ENCODE measurements around the gene REEP1. TPM values are rescaled to one million over a fixed set of nuclear protein-coding genes. Genes with fewer than 3 reads are reported as not detected.

REEP1 gene
- total RNA-seq, 1 donor from 2014 or later, result 0.62 TPM

- no peak for DNase-seq (ENCODE audit: low spot score)
- Mint-ChIP-seq H3K4me1 (ENCODE audit: unreplicated experiment) (peaks cover 27% of the 10 kb centered on the region), H3K27me3 (ENCODE audit: unreplicated experiment) (peaks cover 9% of the 10 kb centered on the region), H3K9me3 (ENCODE audit: unreplicated experiment) (no peaks in the 10 kb centered on the region), H3K36me3 (ENCODE audit: low read depth, unreplicated experiment) (no peaks in the 10 kb centered on the region), H3K27ac (ENCODE audit: unreplicated experiment) (no peak overlapping the region), H3K4me3 (ENCODE audit: unreplicated experiment) (no peak overlapping the region)
- TF ChIP-seq CTCF (IDR thresholded peaks at IDR 0.05; ENCODE audit: unreplicated experiment), result no peak
Measured at GRCh38 chr2:86235196-86235980, 102.0 kb downstream of the REEP1 start.

GRCh38 chr2:86234563-86235131 lies 102.8 kb downstream of the REEP1 start:
- H3K27me3 Mint-ChIP-seq (ENCODE audit: unreplicated experiment), result peaks cover 5% of the 10 kb centered on the region
- no peak for DNase-seq (ENCODE audit: low spot score)
- TF ChIP-seq CTCF (IDR thresholded peaks at IDR 0.05; ENCODE audit: unreplicated experiment), result no peak
- no peak overlapping the region for H3K27ac Mint-ChIP-seq (ENCODE audit: unreplicated experiment)
- H3K4me1 Mint-ChIP-seq (ENCODE audit: unreplicated experiment), result peaks cover 20% of the 10 kb centered on the region
- no peaks in the 10 kb centered on the region for H3K9me3 Mint-ChIP-seq (ENCODE audit: unreplicated experiment)
- H3K4me3 Mint-ChIP-seq (ENCODE audit: unreplicated experiment), result no peak overlapping the region
- H3K36me3 Mint-ChIP-seq (ENCODE audit: low read depth, unreplicated experiment), result no peaks in the 10 kb centered on the region

- Mint-ChIP-seq H3K4me3 (ENCODE audit: unreplicated experiment) (no peak overlapping the region), H3K27ac (ENCODE audit: unreplicated experiment) (no peak overlapping the region), H3K9me3 (ENCODE audit: unreplicated experiment) (no peaks in the 10 kb centered on the region), H3K36me3 (ENCODE audit: low read depth, unreplicated experiment) (no peaks in the 10 kb centered on the region), H3K4me1 (ENCODE audit: unreplicated experiment) (peaks cover 8% of the 10 kb centered on the region), H3K27me3 (ENCODE audit: unreplicated experiment) (peaks cover 7% of the 10 kb centered on the region)
- DNase-seq (ENCODE audit: low spot score), result no peak
- TF ChIP-seq CTCF (IDR thresholded peaks at IDR 0.05; ENCODE audit: unreplicated experiment), result no peak
Measured at GRCh38 chr2:86233436-86233835, 104.0 kb downstream of the REEP1 start.

- TF ChIP-seq CTCF (IDR thresholded peaks at IDR 0.05; ENCODE audit: unreplicated experiment), result no peak
- no peak for DNase-seq (ENCODE audit: low spot score)
- H3K27me3 Mint-ChIP-seq (ENCODE audit: unreplicated experiment), result peaks cover 7% of the 10 kb centered on the region
Measured at GRCh38 chr2:86232910-86233309, 104.5 kb downstream of the REEP1 start.

GRCh38 chr2:86232373-86232784 lies 105.0 kb downstream of the REEP1 start:
- no peak for TF ChIP-seq CTCF (IDR thresholded peaks at IDR 0.05; ENCODE audit: unreplicated experiment)
- H3K27me3 Mint-ChIP-seq (ENCODE audit: unreplicated experiment), result peaks cover 7% of the 10 kb centered on the region
- H3K9me3 Mint-ChIP-seq (ENCODE audit: unreplicated experiment), result no peaks in the 10 kb centered on the region
- no peak for DNase-seq (ENCODE audit: low spot score)
- no peak overlapping the region for H3K4me3 Mint-ChIP-seq (ENCODE audit: unreplicated experiment)
- no peaks in the 10 kb centered on the region for H3K36me3 Mint-ChIP-seq (ENCODE audit: low read depth, unreplicated experiment)
- H3K4me1 Mint-ChIP-seq (ENCODE audit: unreplicated experiment), result peaks cover 5% of the 10 kb centered on the region
- no peak overlapping the region for H3K27ac Mint-ChIP-seq (ENCODE audit: unreplicated experiment)

More at GRCh38 chr2:86232910-86233309, 104.5 kb downstream of the REEP1 start:
- peaks cover 5% of the 10 kb centered on the region for H3K4me1 Mint-ChIP-seq (ENCODE audit: unreplicated experiment)
- no peak overlapping the region for H3K4me3 Mint-ChIP-seq (ENCODE audit: unreplicated experiment)
- H3K27ac Mint-ChIP-seq (ENCODE audit: unreplicated experiment), result no peak overlapping the region
- H3K36me3 Mint-ChIP-seq (ENCODE audit: low read depth, unreplicated experiment), result no peaks in the 10 kb centered on the region
- no peaks in the 10 kb centered on the region for H3K9me3 Mint-ChIP-seq (ENCODE audit: unreplicated experiment)

Measured in endothelial cell (in vitro differentiated cells).